Stomach (tissue), 9 donors: Measurements from ENCODE around the gene EME1. TPM values are rescaled to one million over a fixed set of nuclear protein-coding genes. Genes with fewer than 3 reads are reported as not detected.

ENCODE experiments used
- DNase-seq, 2 donors: peaks; one replicate each; pipeline versions ENCODE4 v3.0.0 to v3.0.0-alpha.2; 2013 to 2019
- H3K27ac ChIP-seq, 5 donors: fragments of 200-600 bp in 4 of 5; sonication (generic) in 4 of 5; one replicate each; pipeline ENCODE4 v1.5.1; 2013 to 2019; ENCODE audit warnings: mild to moderate bottlenecking in 1 of 5, moderate library complexity in 1 of 5
- H3K27me3 ChIP-seq, 3 donors: fragments of 200-600 bp; sonication (generic); one replicate each; pipeline ENCODE4 v1.5.1; 2017 to 2019; ENCODE audit warnings: mixed run types in 1 of 3
- H3K36me3 ChIP-seq, 4 donors: fragments of 200-600 bp; sonication (generic); 1 replicate in 3 of 4; 2 replicates in 1 of 4; pipeline ENCODE4 v1.5.1; 2016 to 2019
- H3K4me1 ChIP-seq, 4 donors: fragments of 200-600 bp; sonication (generic); one replicate each; pipeline ENCODE4 v1.5.1; 2016 to 2019
- H3K4me3 ChIP-seq, 4 donors: fragments of 200-600 bp; sonication (generic) in 3 of 4; one replicate each; pipeline ENCODE4 v1.5.1; 2016 to 2019; ENCODE audit warnings: mild to moderate bottlenecking in 1 of 4
- H3K9me3 ChIP-seq, 4 donors: fragments of 200-600 bp; sonication (generic); one replicate each; pipeline ENCODE4 v1.5.1; 2016 to 2019
- EP300 ChIP-seq: sonication (generic); formaldehyde crosslinking; IDR thresholded peaks from one replicate; pipeline ENCODE4 v1.6.1; 2017; ENCODE audit warnings: antibody characterized with exemption
- POLR2A ChIP-seq, 4 donors: fragments of 450-650 bp; IDR thresholded peaks; one replicate each; pipeline ENCODE4 v1.6.1; 2016; ENCODE audit warnings: antibody characterized with exemption in 4 of 4, control low read depth in 2 of 4, mild to moderate bottlenecking in 1 of 4, moderate library complexity in 1 of 4
- POLR2AphosphoS5 ChIP-seq, 3 donors: sonication (generic); formaldehyde crosslinking; IDR thresholded peaks; one replicate each; pipeline ENCODE4 v1.6.1; 2016; ENCODE audit warnings: antibody characterized with exemption in 3 of 3
- WGBS, 5 donors: extraction: QIAGEN DNeasy Blood & Tissue Kit in 3 of 5; methylation state at CpG; one replicate each; pipeline versions ENCODE4 v1.1.5 to v1.1.7; 2013 to 2018; 5-methylcytosine and 5-hydroxymethylcytosine counted together
- intact Hi-C: fragments of 100-400 bp; cut with DNase I; formaldehyde crosslinking; loops from one replicate; pipeline ENCODE4 v1.15.1; 2023; ENCODE audit warnings: low total_unique reads
- polyA plus RNA-seq, 3 donors: library from polyadenylated mRNA; stranded (reverse); fragments of 200-250 nt; gene quantifications; one replicate each; pipeline ENCODE4 v1.2.3, GENCODE V29; 2013
- total RNA-seq, 5 donors: library from RNA; depleted of rRNA; stranded (reverse); fragments of >200 nt; gene quantifications; one replicate each; pipeline versions ENCODE4 v1.1.0 to v1.2.3, GENCODE V29; 2014 to 2016
- TF ChIP-seq, protein P1 (sequence below), 7 experiments: fragments of 450-650 bp in 4 of 7; fragments of 200-600 bp in 3 of 7; sonication (generic) in 3 of 7; IDR thresholded peaks; one replicate each; pipeline ENCODE4 v1.5.1; 2016 to 2019; ENCODE audit warnings: antibody characterized with exemption in 7 of 7, control low read depth in 2 of 7, mild to moderate bottlenecking in 1 of 7
- donor health status: healthy with polysubstance abuse.
- donor health status: Bipolar disorder and iron deficiency.
- donor health status: healthy.

Gene EME1
- total and polyA plus RNA-seq, 8 donors: 0.87 to 15.8 (median 2.6) TPM; not detected in 2

DNA sequence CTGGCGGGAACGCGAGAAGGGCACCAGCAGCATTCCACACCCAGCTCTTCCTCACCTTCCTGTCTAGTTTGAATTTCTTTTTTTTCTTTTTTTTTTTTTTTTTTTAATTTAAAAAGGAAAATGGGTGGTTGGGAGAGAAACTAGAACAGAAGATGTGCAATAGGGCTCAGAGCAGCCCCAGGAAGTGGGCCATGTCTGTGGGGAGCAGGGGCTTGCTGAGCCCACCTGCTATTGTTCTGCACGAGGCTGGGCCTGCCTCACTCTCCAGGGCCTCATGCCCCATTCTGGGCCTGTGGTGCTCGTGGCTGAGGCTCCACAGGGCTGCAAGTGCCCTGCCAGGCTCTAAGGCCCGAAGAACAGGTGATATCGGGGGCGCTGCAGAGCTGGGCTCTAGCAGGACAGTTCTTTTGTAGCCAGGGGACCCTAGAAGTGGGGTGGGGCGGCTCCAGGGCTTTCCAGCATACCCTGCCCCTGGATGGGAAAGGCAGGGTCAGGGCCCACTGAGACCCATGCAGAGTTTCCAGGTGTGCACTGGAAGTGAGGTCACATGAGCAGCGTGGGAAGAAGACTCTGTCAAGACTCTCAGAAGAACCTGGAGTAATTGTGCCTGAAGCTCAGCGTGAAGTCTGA is 12.4 kb upstream of the EME1 start:
- intact Hi-C loops: loop anchor here (10.0 kb wide), 1 partner anchor 114 kb away; the partner anchor contains the start of gene RSAD1
- Histone ChIP-seq H3K9me3 (no peaks in the 10 kb centered on the region), H3K4me1 (peaks cover 28 to 63% (median 46%) of the 10 kb centered on the region in 4 donors), H3K36me3 (peaks cover 45 to 70% (median 65%) of the 10 kb centered on the region in 4 donors), H3K27me3 (no peaks in the 10 kb centered on the region), H3K27ac (peak overlapping the region in 3 of 5 donors; percentile 53 to 73 (median 59)), H3K4me3 (no peak overlapping the region)
- TF ChIP-seq EP300 (no peak), POLR2A (IDR thresholded peaks at IDR 0.05) (no peak), POLR2AphosphoS5 (IDR thresholded peaks at IDR 0.05) (no peak)
- TF ChIP-seq, protein P1, sequence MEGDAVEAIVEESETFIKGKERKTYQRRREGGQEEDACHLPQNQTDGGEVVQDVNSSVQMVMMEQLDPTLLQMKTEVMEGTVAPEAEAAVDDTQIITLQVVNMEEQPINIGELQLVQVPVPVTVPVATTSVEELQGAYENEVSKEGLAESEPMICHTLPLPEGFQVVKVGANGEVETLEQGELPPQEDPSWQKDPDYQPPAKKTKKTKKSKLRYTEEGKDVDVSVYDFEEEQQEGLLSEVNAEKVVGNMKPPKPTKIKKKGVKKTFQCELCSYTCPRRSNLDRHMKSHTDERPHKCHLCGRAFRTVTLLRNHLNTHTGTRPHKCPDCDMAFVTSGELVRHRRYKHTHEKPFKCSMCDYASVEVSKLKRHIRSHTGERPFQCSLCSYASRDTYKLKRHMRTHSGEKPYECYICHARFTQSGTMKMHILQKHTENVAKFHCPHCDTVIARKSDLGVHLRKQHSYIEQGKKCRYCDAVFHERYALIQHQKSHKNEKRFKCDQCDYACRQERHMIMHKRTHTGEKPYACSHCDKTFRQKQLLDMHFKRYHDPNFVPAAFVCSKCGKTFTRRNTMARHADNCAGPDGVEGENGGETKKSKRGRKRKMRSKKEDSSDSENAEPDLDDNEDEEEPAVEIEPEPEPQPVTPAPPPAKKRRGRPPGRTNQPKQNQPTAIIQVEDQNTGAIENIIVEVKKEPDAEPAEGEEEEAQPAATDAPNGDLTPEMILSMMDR (IDR thresholded peaks at IDR 0.05): no peak
- DNase-seq: no peak
- WGBS, 5 donors: 74 to 81% (median 76%) methylated on average over 11 of the region's 11 CpGs

DNA sequence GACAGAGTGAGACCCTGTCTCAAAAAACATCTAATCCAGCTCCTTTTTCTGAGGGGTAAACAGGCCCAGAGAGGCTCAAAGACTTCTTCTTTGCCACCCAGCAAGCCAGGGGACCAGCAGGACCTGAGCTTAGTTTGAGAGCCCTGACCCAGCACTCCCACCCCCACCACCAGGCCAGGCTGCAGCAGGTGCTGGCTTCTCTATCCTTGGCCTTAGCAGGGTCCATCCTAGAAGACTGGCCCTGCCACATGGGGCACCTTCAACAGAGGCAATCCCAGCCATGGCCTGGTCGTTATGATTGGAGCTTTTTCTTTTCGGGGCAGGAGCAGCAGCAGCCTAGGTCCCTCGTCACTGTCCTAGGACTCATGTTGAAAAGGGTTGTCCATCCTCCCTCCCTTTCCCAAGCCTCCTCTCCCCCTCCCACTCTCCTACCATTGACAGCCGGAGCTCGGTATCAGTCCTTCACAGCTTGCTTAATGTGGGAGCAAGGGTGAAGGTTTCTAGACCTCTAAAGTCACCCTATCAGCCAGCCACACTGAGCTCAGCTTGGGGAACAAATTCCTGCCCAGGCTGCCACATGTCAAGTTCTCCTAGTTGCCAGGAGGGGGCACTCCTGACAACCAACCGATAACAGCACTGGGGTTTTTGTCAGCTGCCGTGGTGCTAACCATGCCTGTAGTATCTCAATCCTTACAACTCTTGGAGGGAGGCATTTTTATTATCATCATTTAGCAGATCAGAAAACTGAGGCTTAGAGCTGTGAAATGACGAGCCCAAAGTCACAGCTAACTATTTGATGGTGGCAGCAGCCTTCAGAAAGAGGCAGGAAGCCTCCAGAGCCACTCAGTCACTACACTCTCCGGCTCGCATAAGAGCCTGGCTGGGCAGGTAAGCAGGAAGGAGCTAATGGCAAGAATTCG is 11.2 kb upstream of the EME1 start:
- WGBS, 5 donors: 18 to 27% (median 22%) methylated on average over 11 of the region's 11 CpGs
- no peak overlapping the region for H3K4me3 ChIP-seq
- no peak for TF ChIP-seq EP300
- peak in 1 of 4 donors; percentile 9 for TF ChIP-seq POLR2A (IDR thresholded peaks at IDR 0.05)
- TF ChIP-seq, protein P1 (IDR thresholded peaks at IDR 0.05): peak in 5 of 7 experiments; percentile 59 to 77 (median 75)
- TF ChIP-seq POLR2AphosphoS5 (IDR thresholded peaks at IDR 0.05): peak in 2 of 3 donors; percentile 12 to 72
- no peaks in the 10 kb centered on the region for H3K27me3 ChIP-seq
- peak; percentile 73 to 91 for DNase-seq
- no peaks in the 10 kb centered on the region for H3K9me3 ChIP-seq
- peaks cover 38 to 70% (median 65%) of the 10 kb centered on the region in 4 donors for H3K36me3 ChIP-seq
- H3K4me1 ChIP-seq: peaks cover 28 to 63% (median 44%) of the 10 kb centered on the region in 4 donors
- intact Hi-C loops: loop anchor here (10.0 kb wide), 1 partner anchor 113 kb away; the partner anchor contains the start of gene RSAD1
- H3K27ac ChIP-seq: peak overlapping the region; percentile 13 to 73 (median 60)

DNA sequence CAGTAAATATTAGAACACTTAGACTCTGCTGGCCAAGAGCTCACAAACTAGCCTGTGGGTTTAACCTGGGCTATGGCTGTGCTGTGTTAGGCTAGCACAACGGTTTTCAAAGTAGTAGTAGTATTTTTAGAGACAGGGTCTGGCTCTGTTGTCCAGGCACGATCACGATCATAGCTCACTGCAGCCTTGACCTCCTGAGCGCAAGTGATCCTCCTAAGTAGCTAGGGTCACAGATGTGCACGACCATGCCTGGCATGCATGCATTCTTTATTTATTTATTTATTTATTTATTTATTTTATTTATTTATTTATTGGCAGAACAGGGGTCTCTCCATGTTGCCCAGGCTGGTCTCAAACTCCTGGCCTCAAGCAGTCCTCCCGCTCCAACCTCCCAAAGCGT is 10.4 kb upstream of the EME1 start:
- H3K4me1 ChIP-seq: peaks cover 28 to 60% (median 44%) of the 10 kb centered on the region in 4 donors
- no peak overlapping the region for H3K4me3 ChIP-seq
- DNase-seq: no peak
- TF ChIP-seq, protein P1 (IDR thresholded peaks at IDR 0.05): no peak
- peak in 1 of 3 donors; percentile 3 for TF ChIP-seq POLR2AphosphoS5 (IDR thresholded peaks at IDR 0.05)
- H3K27ac ChIP-seq: peak overlapping the region in 4 of 5 donors; percentile 59 to 73 (median 62)
- no peaks in the 10 kb centered on the region for H3K27me3 ChIP-seq
- 60 to 76% (median 62%) methylated on average over 7 of the region's 7 CpGs for WGBS, 5 donors
- no peaks in the 10 kb centered on the region for H3K9me3 ChIP-seq
- intact Hi-C loops: loop anchor here (10.0 kb wide), 1 partner anchor 112 kb away; the partner anchor contains the start of gene RSAD1
- peaks cover 38 to 70% (median 65%) of the 10 kb centered on the region in 4 donors for H3K36me3 ChIP-seq
